Activated CD4-positive, alpha-beta memory T cell treated with anti-CD3 and anti-CD28 coated beads, Interleukin-2, amount 10 ng/mL, durations not matched to agents 7 days and 5 days (primary cell): ENCODE data around the gene CRIM1. TPM values are rescaled to one million over a fixed set of nuclear protein-coding genes. Genes with fewer than 3 reads are reported as not detected.

Source experiments
- CTCF ChIA-PET: fragments of 350-600 bp; sonication (Branson Sonifier 250); formaldehyde crosslinking; loops from one replicate; lab custom pipeline; 2021; ENCODE audit warnings: antibody characterized with exemption, inconsistent platforms; lab: Charles Lee
- POLR2A ChIA-PET: fragments of 350-600 bp; sonication (Branson Sonifier 250); formaldehyde crosslinking; loops from one replicate; lab custom pipeline; 2021; ENCODE audit warnings: antibody characterized with exemption; lab: Charles Lee
- DNase-seq: peaks from one replicate; pipeline ENCODE4 v3.0.0-alpha.2; 2020
- H3K27ac Mint-ChIP-seq: one replicate; pipeline ENCODE4 v1.8.0; 2021; ENCODE audit warnings: mild to moderate bottlenecking, mixed read lengths
- H3K27me3 Mint-ChIP-seq: one replicate; pipeline ENCODE4 v1.8.0; 2021; ENCODE audit warnings: mixed read lengths
- H3K36me3 Mint-ChIP-seq: one replicate; pipeline ENCODE4 v1.8.0; 2021; ENCODE audit warnings: low read depth, mixed read lengths
- H3K4me1 Mint-ChIP-seq: one replicate; pipeline ENCODE4 v1.8.0; 2021; ENCODE audit warnings: mixed read lengths
- H3K4me3 Mint-ChIP-seq: one replicate; pipeline ENCODE4 v1.8.0; 2021; ENCODE audit warnings: mild to moderate bottlenecking, mixed read lengths
- H3K9me3 Mint-ChIP-seq: one replicate; pipeline ENCODE4 v1.8.0; 2021; ENCODE audit warnings: mixed read lengths
- total RNA-seq, 2 experiments: library from RNA; stranded (reverse); gene quantifications; one replicate each; pipeline ENCODE4 v1.2.3, GENCODE V29; 2021

CRIM1 gene
- total RNA-seq, 2 experiments from 2014 or later: 5.4 to 6.6 TPM

GRCh38 chr2:36468463-36469105 is 113.0 kb downstream of the CRIM1 start:
- H3K4me1 Mint-ChIP-seq: no peaks in the 10 kb centered on the region
- no peak for DNase-seq
- POLR2A ChIA-PET: no interaction called here
- H3K27me3 Mint-ChIP-seq: no peaks in the 10 kb centered on the region
- CTCF ChIA-PET: no interaction called here
- H3K27ac Mint-ChIP-seq: no peak overlapping the region
- no peaks in the 10 kb centered on the region for H3K9me3 Mint-ChIP-seq
- no peak overlapping the region for H3K4me3 Mint-ChIP-seq
- H3K36me3 Mint-ChIP-seq: no peaks in the 10 kb centered on the region

- no peaks in the 10 kb centered on the region for H3K4me1 Mint-ChIP-seq
- H3K27me3 Mint-ChIP-seq: no peaks in the 10 kb centered on the region
- no peak for DNase-seq
- peaks cover 3% of the 10 kb centered on the region for H3K9me3 Mint-ChIP-seq
- ChIA-PET CTCF (no interaction called here), POLR2A (no interaction called here)
- H3K4me3 Mint-ChIP-seq: no peak overlapping the region
- no peak overlapping the region for H3K27ac Mint-ChIP-seq
- H3K36me3 Mint-ChIP-seq: no peaks in the 10 kb centered on the region
These were observed 113.5 kb downstream of the CRIM1 start for GRCh38 chr2:36469106-36469477.

- Mint-ChIP-seq H3K27me3 (no peaks in the 10 kb centered on the region), H3K9me3 (peaks cover 6% of the 10 kb centered on the region), H3K4me1 (no peaks in the 10 kb centered on the region), H3K4me3 (no peak overlapping the region), H3K27ac (no peak overlapping the region), H3K36me3 (no peaks in the 10 kb centered on the region)
- DNase-seq: no peak
- POLR2A ChIA-PET: no interaction called here
- CTCF ChIA-PET: no interaction called here
These were observed 114.1 kb downstream of the CRIM1 start for GRCh38 chr2:36469710-36470109.

- ChIA-PET POLR2A (no interaction called here), CTCF (no interaction called here)
- Mint-ChIP-seq H3K36me3 (peaks cover 17% of the 10 kb centered on the region), H3K9me3 (peaks cover 32% of the 10 kb centered on the region), H3K27ac (no peak overlapping the region), H3K4me3 (no peak overlapping the region), H3K27me3 (no peaks in the 10 kb centered on the region), H3K4me1 (no peaks in the 10 kb centered on the region)
- DNase-seq: no peak
These were observed 117.7 kb downstream of the CRIM1 start for GRCh38 chr2:36473230-36473629.

- Mint-ChIP-seq H3K27me3 (no peaks in the 10 kb centered on the region), H3K4me1 (no peaks in the 10 kb centered on the region), H3K36me3 (peaks cover 20% of the 10 kb centered on the region), H3K4me3 (no peak overlapping the region), H3K9me3 (peaks cover 32% of the 10 kb centered on the region), H3K27ac (no peak overlapping the region)
- DNase-seq: no peak
- POLR2A ChIA-PET: no interaction called here
- CTCF ChIA-PET: no interaction called here
These were observed 120.8 kb downstream of the CRIM1 start for GRCh38 chr2:36476411-36476810.

GRCh38 chr2:36477315-36477714 is 121.7 kb downstream of the CRIM1 start:
- Mint-ChIP-seq H3K36me3 (peaks cover 20% of the 10 kb centered on the region), H3K27me3 (no peaks in the 10 kb centered on the region), H3K4me3 (no peak overlapping the region), H3K27ac (no peak overlapping the region), H3K9me3 (peaks cover 32% of the 10 kb centered on the region), H3K4me1 (no peaks in the 10 kb centered on the region)
- DNase-seq: no peak
- ChIA-PET CTCF (no interaction called here), POLR2A (no interaction called here)

- H3K27me3 Mint-ChIP-seq: no peaks in the 10 kb centered on the region
- H3K36me3 Mint-ChIP-seq: peaks cover 20% of the 10 kb centered on the region
- CTCF ChIA-PET: no interaction called here
- peaks cover 32% of the 10 kb centered on the region for H3K9me3 Mint-ChIP-seq
- POLR2A ChIA-PET: no interaction called here
- no peak overlapping the region for H3K4me3 Mint-ChIP-seq
- H3K27ac Mint-ChIP-seq: no peak overlapping the region
- H3K4me1 Mint-ChIP-seq: no peaks in the 10 kb centered on the region
- no peak for DNase-seq
These were observed 122.2 kb downstream of the CRIM1 start for GRCh38 chr2:36477746-36478145.

- ChIA-PET CTCF (no interaction called here), POLR2A (no interaction called here)
- DNase-seq: no peak
- peaks cover 32% of the 10 kb centered on the region for H3K9me3 Mint-ChIP-seq
- H3K4me1 Mint-ChIP-seq: no peaks in the 10 kb centered on the region
- peaks cover 20% of the 10 kb centered on the region for H3K36me3 Mint-ChIP-seq
- no peak overlapping the region for H3K4me3 Mint-ChIP-seq
- H3K27me3 Mint-ChIP-seq: no peaks in the 10 kb centered on the region
- no peak overlapping the region for H3K27ac Mint-ChIP-seq
These were observed 122.8 kb downstream of the CRIM1 start for GRCh38 chr2:36478332-36478738.

GRCh38 chr2:36478999-36479398 is 123.4 kb downstream of the CRIM1 start:
- Mint-ChIP-seq H3K27me3 (no peaks in the 10 kb centered on the region), H3K9me3 (peaks cover 30% of the 10 kb centered on the region), H3K36me3 (peaks cover 20% of the 10 kb centered on the region), H3K4me3 (no peak overlapping the region), H3K4me1 (no peaks in the 10 kb centered on the region), H3K27ac (no peak overlapping the region)
- ChIA-PET CTCF (no interaction called here), POLR2A (no interaction called here)
- no peak for DNase-seq

GRCh38 chr2:36479406-36479805 is 123.8 kb downstream of the CRIM1 start:
- POLR2A ChIA-PET: no interaction called here
- H3K4me1 Mint-ChIP-seq: no peaks in the 10 kb centered on the region
- CTCF ChIA-PET: no interaction called here
- no peaks in the 10 kb centered on the region for H3K27me3 Mint-ChIP-seq
- no peak overlapping the region for H3K27ac Mint-ChIP-seq
- no peak overlapping the region for H3K4me3 Mint-ChIP-seq
- DNase-seq: no peak
- H3K9me3 Mint-ChIP-seq: peaks cover 27% of the 10 kb centered on the region
- peaks cover 20% of the 10 kb centered on the region for H3K36me3 Mint-ChIP-seq

GRCh38 chr2:36480028-36480427 is 124.5 kb downstream of the CRIM1 start:
- CTCF ChIA-PET: no interaction called here
- Mint-ChIP-seq H3K27me3 (no peaks in the 10 kb centered on the region), H3K36me3 (peaks cover 20% of the 10 kb centered on the region), H3K4me3 (no peak overlapping the region), H3K27ac (no peak overlapping the region), H3K4me1 (no peaks in the 10 kb centered on the region), H3K9me3 (peaks cover 24% of the 10 kb centered on the region)
- DNase-seq: no peak
- POLR2A ChIA-PET: no interaction called here

GRCh38 chr2:36480636-36481035 is 125.1 kb downstream of the CRIM1 start:
- Mint-ChIP-seq H3K9me3 (peaks cover 19% of the 10 kb centered on the region), H3K36me3 (peaks cover 17% of the 10 kb centered on the region), H3K4me1 (no peaks in the 10 kb centered on the region), H3K27me3 (no peaks in the 10 kb centered on the region), H3K27ac (no peak overlapping the region), H3K4me3 (no peak overlapping the region)
- POLR2A ChIA-PET: no interaction called here
- CTCF ChIA-PET: no interaction called here
- DNase-seq: no peak

GRCh38 chr2:36481709-36482108 is 126.1 kb downstream of the CRIM1 start:
- no peak for DNase-seq
- H3K4me3 Mint-ChIP-seq: no peak overlapping the region
- CTCF ChIA-PET: no interaction called here
- no peak overlapping the region for H3K27ac Mint-ChIP-seq
- H3K36me3 Mint-ChIP-seq: peaks cover 13% of the 10 kb centered on the region
- no peaks in the 10 kb centered on the region for H3K4me1 Mint-ChIP-seq
- POLR2A ChIA-PET: no interaction called here
- H3K9me3 Mint-ChIP-seq: peaks cover 10% of the 10 kb centered on the region
- H3K27me3 Mint-ChIP-seq: no peaks in the 10 kb centered on the region

GRCh38 chr2:36482576-36483214 is 127.1 kb downstream of the CRIM1 start:
- DNase-seq: no peak
- Mint-ChIP-seq H3K36me3 (peaks cover 3% of the 10 kb centered on the region), H3K27ac (no peak overlapping the region), H3K9me3 (peaks cover under 1% of the 10 kb centered on the region), H3K4me3 (no peak overlapping the region), H3K4me1 (no peaks in the 10 kb centered on the region), H3K27me3 (no peaks in the 10 kb centered on the region)
- POLR2A ChIA-PET: no interaction called here
- CTCF ChIA-PET: no interaction called here
